ENCODE data around the gene CLCN7.

- no peak for TF ChIP-seq EZH2 (IDR thresholded peaks at IDR 0.05)
- no peak for TF ChIP-seq SIN3A (IDR thresholded peaks at IDR 0.05; ENCODE audit: low read depth)
- TF ChIP-seq CEBPB (IDR thresholded peaks at IDR 0.05; ENCODE audit: low read depth), result no peak
- no peak for TF ChIP-seq FOSL1 (IDR thresholded peaks at IDR 0.05; ENCODE audit: low read depth)
- no peak for TF ChIP-seq EZH2phosphoT487 (IDR thresholded peaks at IDR 0.05; ENCODE audit: borderline replicate concordance)
- TF ChIP-seq CTCF (IDR thresholded peaks at IDR 0.05 in 2 of 3, conservative IDR thresholded peaks at IDR 0.05 in 1 of 3; ENCODE audit: borderline replicate concordance in 1 of 3, insufficient read depth in 1 of 3, low read depth in 2 of 3, low read length in 2 of 3), result no peak
- TF ChIP-seq RAD21 (IDR thresholded peaks at IDR 0.05; ENCODE audit: low read depth), result no peak
- TF ChIP-seq POLR2A (IDR thresholded peaks at IDR 0.05; ENCODE audit: borderline replicate concordance, extremely low read depth, insufficient read depth, insufficient read length), result no peak
- no peak for TF ChIP-seq POLR2AphosphoS5 (IDR thresholded peaks at IDR 0.05; ENCODE audit: low read depth, low read length)
- no peak for TF ChIP-seq ZNF274 (IDR thresholded peaks at IDR 0.05; ENCODE audit: low read depth, low read length)
- no peak for TF ChIP-seq REST (IDR thresholded peaks at IDR 0.05; ENCODE audit: low read depth)
Observed at GRCh38 chr16:1470481-1471251, 4.2 kb downstream of the CLCN7 start.
